ENCODE results near the gene TCEA3. TPM values are rescaled to one million over a fixed set of nuclear protein-coding genes. Genes with fewer than 3 reads are reported as not detected.

Gene TCEA3
- total and polyA plus RNA-seq, 3 donors from 2014 or later, result 10.8 to 14.7 (median 12.6) TPM

- Histone ChIP-seq H3K36me3 (ENCODE audit: low read depth, missing control alignments) (no peaks in the 10 kb centered on the region), H3K27ac (no peak overlapping the region), H3K9me3 (no peaks in the 10 kb centered on the region), H3K4me1 (peaks cover 4% of the 10 kb centered on the region), H3K4me3 (no peak overlapping the region), H3K27me3 (no peaks in the 10 kb centered on the region)
- WGBS, 2 donors, result 86 to 87% methylated on average over 4 of the region's 4 CpGs
- peak; percentile 80 for DNase-seq
- intact Hi-C loops (cut with DNase I; ENCODE audit: low total_unique reads), result no loop called here
- TF ChIP-seq POLR2A (IDR thresholded peaks at IDR 0.05), result no peak
- no peak for TF ChIP-seq CTCF (IDR thresholded peaks at IDR 0.05)
Measured at GRCh38 chr1:23444104-23444533, 19.6 kb upstream of the TCEA3 start.

GRCh38 chr1:23442751-23443150 is 18.2 kb upstream of the TCEA3 start:
- Histone ChIP-seq H3K4me3 (no peak overlapping the region), H3K9me3 (no peaks in the 10 kb centered on the region), H3K4me1 (peaks cover 4% of the 10 kb centered on the region), H3K27me3 (no peaks in the 10 kb centered on the region), H3K36me3 (ENCODE audit: low read depth, missing control alignments) (no peaks in the 10 kb centered on the region), H3K27ac (no peak overlapping the region)
- DNase-seq, result no peak
- TF ChIP-seq CTCF (IDR thresholded peaks at IDR 0.05) (no peak), POLR2A (IDR thresholded peaks at IDR 0.05) (no peak)
- 82 to 86% methylated on average over 3 of the region's 3 CpGs for WGBS, 2 donors
- intact Hi-C loops (cut with DNase I; ENCODE audit: low total_unique reads), result no loop called here

GRCh38 chr1:23441446-23442148 is 17.0 kb upstream of the TCEA3 start:
- no peaks in the 10 kb centered on the region for H3K36me3 ChIP-seq (ENCODE audit: low read depth, missing control alignments)
- no peak overlapping the region for H3K27ac ChIP-seq
- WGBS, 2 donors, result 66 to 75% methylated on average over 6 to 8 of the region's 8 CpGs
- peaks cover 4% of the 10 kb centered on the region for H3K4me1 ChIP-seq
- no peaks in the 10 kb centered on the region for H3K9me3 ChIP-seq
- TF ChIP-seq CTCF (IDR thresholded peaks at IDR 0.05), result no peak
- TF ChIP-seq POLR2A (IDR thresholded peaks at IDR 0.05), result no peak
- H3K4me3 ChIP-seq, result no peak overlapping the region
- intact Hi-C loops (cut with DNase I; ENCODE audit: low total_unique reads), result no loop called here
- no peaks in the 10 kb centered on the region for H3K27me3 ChIP-seq
- peak; percentile 24 for DNase-seq

GRCh38 chr1:23438545-23438944 is 14.0 kb upstream of the TCEA3 start:
- DNase-seq, result no peak
- no peaks in the 10 kb centered on the region for H3K36me3 ChIP-seq (ENCODE audit: low read depth, missing control alignments)
- WGBS, 2 donors, result 89 to 92% methylated on average over 6 to 8 of the region's 8 CpGs

More at GRCh38 chr1:23438545-23438944, 14.0 kb upstream of the TCEA3 start:
- H3K27ac ChIP-seq, result no peak overlapping the region
- H3K27me3 ChIP-seq, result no peaks in the 10 kb centered on the region
- no peaks in the 10 kb centered on the region for H3K4me1 ChIP-seq
- intact Hi-C loops (cut with DNase I; ENCODE audit: low total_unique reads), result no loop called here
- no peaks in the 10 kb centered on the region for H3K9me3 ChIP-seq
- TF ChIP-seq POLR2A (IDR thresholded peaks at IDR 0.05), result no peak
- TF ChIP-seq CTCF (IDR thresholded peaks at IDR 0.05), result no peak
- H3K4me3 ChIP-seq, result no peak overlapping the region

All from testis (tissue), 3 donors.